GM12878 (cell line): ENCODE measurements around the gene P2RX1. TPM values are rescaled to one million over a fixed set of nuclear protein-coding genes. Genes with fewer than 3 reads are reported as not detected.

Experiments used
- ATAC-seq: fragments of 200-7000 bp; cut with Tn5 transposase; 3 replicates; pipeline ENCODE4 v1.9.1; 2020; ENCODE audit warnings: mild to moderate bottlenecking, moderate library complexity
- BruUV-seq: library from RNA; stranded (reverse); fragments of 400-500 nt; replicated peaks from 2 replicates; lab custom pipeline; 2021; lab: Mats Ljungman, UMichigan
- CTCF ChIA-PET: fragments of 300-600 bp; sonication (Branson Sonifier 250); formaldehyde crosslinking; extraction: SDS; loops from one replicate; lab custom pipeline; 2021; ENCODE audit warnings: inconsistent platforms; lab: Yijun Ruan, JAX
- POLR2A ChIA-PET: fragments of 350-600 bp; formaldehyde crosslinking; extraction: SDS; loops from one replicate; lab custom pipeline; 2021; ENCODE audit warnings: inconsistent platforms; lab: Charles Lee
- RAD21 ChIA-PET: fragments of 300-600 bp; sonication (Branson Sonifier 250); formaldehyde crosslinking; loops from one replicate; lab custom pipeline; 2023; ENCODE audit warnings: antibody characterized with exemption; ENCODE audit not compliant: unreplicated experiment; lab: Charles Lee
- SMC1A ChIA-PET: fragments of 300-600 bp; sonication (Branson Sonifier 250); formaldehyde crosslinking; loops from one replicate; lab custom pipeline; 2023; ENCODE audit not compliant: unreplicated experiment, uncharacterized antibody; lab: Charles Lee
- DNase-seq: peaks from one replicate; pipeline ENCODE4 v3.0.0-alpha.2; 2011; ENCODE audit warnings: low read depth, low spot score
- FAIRE-seq: peaks from 3 replicates; lab custom pipeline; 2011; peaks lifted over from hg19 to GRCh38; lab: Jason Lieb, UNC
- H2AFZ ChIP-seq: 2 replicates; pipeline ENCODE4 v1.6.0; 2011; ENCODE audit warnings: low read depth, low read length, control low read depth; ENCODE audit not compliant: control insufficient read depth
- H3K27ac ChIP-seq: 2 replicates; pipeline ENCODE4 v1.5.1; 2011; ENCODE audit warnings: control low read depth; ENCODE audit not compliant: control insufficient read depth, insufficient read depth
- H3K27me3 ChIP-seq, 2 experiments: replicated peaks in 1 of 2; 2 replicates each; pipeline versions ENCODE4 v1.6.0 to v1.6.1; 2011; ENCODE audit warnings: low read length in 1 of 2; ENCODE audit not compliant: control insufficient read depth in 2 of 2, insufficient read depth in 2 of 2
- H3K36me3 ChIP-seq, 2 experiments: 2 replicates each; pipeline ENCODE4 v1.5.1; 2011; ENCODE audit warnings: low read length in 1 of 2; ENCODE audit not compliant: control insufficient read depth in 2 of 2, insufficient read depth in 2 of 2
- H3K4me1 ChIP-seq: 2 replicates; pipeline ENCODE4 v1.6.1; 2011; ENCODE audit warnings: mild to moderate bottlenecking, low read length, moderate library complexity, mixed read lengths; ENCODE audit not compliant: control insufficient read depth, insufficient read depth
- H3K4me2 ChIP-seq: 2 replicates; pipeline ENCODE4 v1.6.0; 2011; ENCODE audit warnings: control low read depth; ENCODE audit not compliant: control insufficient read depth, insufficient read depth
- H3K4me3 ChIP-seq: fragments of 200-600 bp; sonication (generic); 2 replicates; pipeline ENCODE4 v1.5.1; 2016
- H3K79me2 ChIP-seq: 2 replicates; pipeline ENCODE4 v1.6.0; 2011; ENCODE audit warnings: low read length; ENCODE audit not compliant: control insufficient read depth, insufficient read depth
- H3K9ac ChIP-seq: 2 replicates; pipeline ENCODE4 v1.8.0; 2011; ENCODE audit warnings: low read length, control low read depth, mixed read lengths; ENCODE audit not compliant: control insufficient read depth, insufficient read depth
- H3K9me3 ChIP-seq: replicated peaks from 3 replicates; pipeline ENCODE4 v1.5.1; 2011; ENCODE audit warnings: mild to moderate bottlenecking, low read length; ENCODE audit not compliant: control insufficient read depth, insufficient read depth
- H4K20me1 ChIP-seq: 2 replicates; pipeline ENCODE4 v1.6.0; 2011; ENCODE audit not compliant: control insufficient read depth, insufficient read depth
- BHLHE40 ChIP-seq, 2 experiments: fragments of 450-650 bp in 1 of 2; IDR thresholded peaks; 2 replicates each; pipeline ENCODE4 v1.6.1; 2011 to 2017; ENCODE audit warnings: low read depth in 2 of 2, borderline replicate concordance in 1 of 2, improper control_type of control experiment in 1 of 2, low read length in 1 of 2, mild to moderate bottlenecking in 1 of 2
- CEBPZ ChIP-seq: fragments of 150-350 bp; IDR thresholded peaks from 2 replicates; pipeline ENCODE4 v1.6.1; 2016; ENCODE audit warnings: low read depth, low read length
- CREM ChIP-seq: IDR thresholded peaks from 2 replicates; pipeline ENCODE4 v1.6.1; 2014; ENCODE audit warnings: antibody characterized with exemption, low read depth
- CTCF ChIP-seq, 3 experiments: IDR thresholded peaks in 2 of 3; conservative IDR thresholded peaks in 1 of 3; 2 replicates each; pipeline ENCODE4 v1.5.1; 2011; ENCODE audit warnings: low read depth in 3 of 3, low read length in 3 of 3, mild to moderate bottlenecking in 3 of 3, control low read depth in 2 of 3, moderate library complexity in 2 of 3, inconsistent platforms in 1 of 3, mixed read lengths in 1 of 3; ENCODE audit not compliant: control insufficient read depth in 2 of 3, insufficient read depth in 1 of 3; ENCODE audit errors: extremely low read depth in 1 of 3
- EP300 ChIP-seq, 2 experiments: fragments of 150-350 bp in 1 of 2; IDR thresholded peaks; 2 replicates each; pipeline ENCODE4 v1.6.1; 2011 to 2012; ENCODE audit warnings: low read depth in 2 of 2, low read length in 2 of 2, borderline replicate concordance in 1 of 2, improper control_type of control experiment in 1 of 2, inconsistent platforms in 1 of 2; ENCODE audit not compliant: control insufficient read depth in 1 of 2
- JUND ChIP-seq: IDR thresholded peaks from 2 replicates; pipeline ENCODE4 v1.6.1; 2012; ENCODE audit warnings: low read depth, mild to moderate bottlenecking, low read length, improper control_type of control experiment, moderate library complexity
- NRF1 ChIP-seq: conservative IDR thresholded peaks from 2 replicates; pipeline ENCODE4 v1.6.1; 2011; ENCODE audit warnings: mild to moderate bottlenecking, low read depth, low read length, improper control_type of control experiment
- RAD21 ChIP-seq: IDR thresholded peaks from 2 replicates; pipeline ENCODE4 v1.6.1; 2011; ENCODE audit warnings: mild to moderate bottlenecking, low read depth, low read length, moderate library complexity; ENCODE audit not compliant: insufficient read depth
- SMC3 ChIP-seq: IDR thresholded peaks from 2 replicates; pipeline ENCODE4 v1.6.1; 2011; ENCODE audit warnings: low read length, improper control_type of control experiment, borderline replicate concordance
- STAT3 ChIP-seq: IDR thresholded peaks from 2 replicates; pipeline ENCODE4 v1.6.1; 2011; ENCODE audit warnings: low read depth, low read length, improper control_type of control experiment
- ZBTB33 ChIP-seq: fragments of 450-650 bp; IDR thresholded peaks from 2 replicates; pipeline ENCODE4 v1.6.1; 2017; ENCODE audit warnings: mild to moderate bottlenecking
- ZNF274 ChIP-seq: IDR thresholded peaks from one replicate; pipeline ENCODE4 v1.8.0; 2011; ENCODE audit not compliant: insufficient read length, insufficient read depth
- WGBS: methylation state at CpG from one replicate; pipeline ENCODE4 v1.1.6; 2016; ENCODE audit warnings: low lambda C conversion rate; ENCODE audit not compliant: insufficient replicate concordance, insufficient coverage; ENCODE audit errors: missing lambda C conversion rate; 5-methylcytosine and 5-hydroxymethylcytosine counted together
- in situ Hi-C: fragments of 300-500 bp; cut with MboI; formaldehyde crosslinking; loops from 9 replicates; pipeline ENCODE4 v1.14.3; 2018; ENCODE audit warnings: mixed read lengths
- intact Hi-C: fragments of 100-400 bp; cut with micrococcal nuclease; formaldehyde crosslinking; loops from one replicate; pipeline ENCODE4 v1.14.2; 2022; ENCODE audit not compliant: unreplicated experiment
- polyA plus RNA-seq, 11 experiments: library from polyadenylated mRNA; depleted of rRNA in 4 of 11; unstranded in 6 of 11; stranded (reverse) in 5 of 11; fragments of >200 nt; fragmentation: Nextera tagmentation in 4 of 11; fragmentation: Illumina TruSeq in 1 of 11; extraction: Ambion mirVana in 4 of 11; extraction: Trizol in 1 of 11; gene quantifications; 1 replicate in 1 of 11; 2 replicates in 10 of 11; pipeline versions ENCODE4 v1.2.1 to v1.2.3, GENCODE V29; 2011 to 2016; ENCODE audit warnings: inconsistent platforms in 2 of 11, missing spikeins in 2 of 11, low read depth in 1 of 11
- total RNA-seq, 4 experiments: library from RNA; depleted of rRNA in 3 of 4; stranded (reverse); fragments of >200 nt in 3 of 4; fragmentation: Illumina TruSeq in 1 of 4; extraction: Trizol in 1 of 4; gene quantifications; 2 replicates each; pipeline versions ENCODE4 v1.2.1 to v1.2.3, GENCODE V29; 2013 to 2021

The P2RX1 gene
- total and polyA plus RNA-seq, 10 of the 15 experiments (the other 5 are each of a cell fraction or from before 2014, with no cell fraction given): 0.12 to 6.2 (median 3.4) TPM

- TF ChIP-seq ZNF274 (no peak), CREM (no peak)
Measured at GRCh38 chr17:3909257-3909656, 7.0 kb downstream of the P2RX1 start (continued).

GRCh38 chr17:3907483-3908216 is 8.6 kb downstream of the P2RX1 start:
- no peaks in the 10 kb centered on the region for H3K36me3 ChIP-seq
- no peak overlapping the region for H3K27ac ChIP-seq
- no peak overlapping the region for H3K4me3 ChIP-seq
- BruUV-seq: no TSS peak
- 44% methylated on average over 11 of the region's 11 CpGs for WGBS
- peaks cover 19% of the 10 kb centered on the region for H3K4me1 ChIP-seq
- no peak overlapping the region for H3K9ac ChIP-seq
- H2AFZ ChIP-seq: no peak overlapping the region
- ATAC-seq: no peak
- in situ Hi-C loops: no loop called here
- no peak for DNase-seq
- no peaks in the 10 kb centered on the region for H4K20me1 ChIP-seq
- ChIA-PET CTCF (interaction anchor here (0.7 to 1.4 kb wide), 8 partner anchors 13 to 385 kb away, joined by 3 to 8 read pairs (median 5); no protein-coding TSS in a partner anchor), RAD21 (interaction anchor here (0.5 to 1.1 kb wide), 2 partner anchors 44 to 65 kb away, joined by 3 read pairs; no protein-coding TSS in a partner anchor), SMC1A (interaction anchor here (0.6 kb wide), 1 partner anchor 596 kb away, joined by 3 read pairs; no protein-coding TSS in a partner anchor), POLR2A (interaction anchor here (1.0 kb wide), 1 partner anchor 9 kb away, joined by 4 read pairs; the partner anchor contains the start of gene P2RX1)
- H3K4me2 ChIP-seq: no peak overlapping the region
- no peak for FAIRE-seq
- H3K9me3 ChIP-seq: no peaks in the 10 kb centered on the region; the same call in 2 of the 3 replicates
- intact Hi-C loops: no loop called here
- H3K79me2 ChIP-seq: no peaks in the 10 kb centered on the region
- no peaks in the 10 kb centered on the region; a peak in 1 of 4 replicates for H3K27me3 ChIP-seq
- TF ChIP-seq SMC3: peak; percentile 46; the same call in 1 of the 2 replicates
- TF ChIP-seq CEBPZ: no peak
- no peak for TF ChIP-seq EP300 (IDR thresholded peaks at IDR 0.05; ENCODE audit: borderline replicate concordance in 1 of 2, control insufficient read depth in 1 of 2, low read depth in 2 of 2, low read length in 2 of 2)
- TF ChIP-seq CTCF (IDR thresholded peaks at IDR 0.05 in 2 of 3, conservative IDR thresholded peaks at IDR 0.05 in 1 of 3; ENCODE audit: control insufficient read depth in 2 of 3, extremely low read depth in 1 of 3, insufficient read depth in 1 of 3, low read depth in 3 of 3, low read length in 3 of 3): peak; percentile 28 to 55 (median 47); a peak in 4 of 6 replicates
- TF ChIP-seq BHLHE40 (IDR thresholded peaks at IDR 0.05; ENCODE audit: borderline replicate concordance in 1 of 2, low read depth in 2 of 2, low read length in 1 of 2): peak in 1 of 2 experiments; percentile 17; a peak in 1 of 4 replicates
- peak; percentile 60 for TF ChIP-seq RAD21
- TF ChIP-seq ZNF274: no peak
- no peak for TF ChIP-seq NRF1
- no peak for TF ChIP-seq ZBTB33
- no peak for TF ChIP-seq STAT3
- TF ChIP-seq JUND: no peak
